HG03159 (cell line): ENCODE data around the gene MAPKBP1.

ENCODE experiments used
- ATAC-seq: cut with Tn5 transposase; IDR thresholded peaks from one replicate; pipeline ENCODE4 v1.9.1; 2021; ENCODE audit warnings: mild to moderate bottlenecking, moderate library complexity; ENCODE audit not compliant: unreplicated experiment

MAPKBP1 gene

DNA sequence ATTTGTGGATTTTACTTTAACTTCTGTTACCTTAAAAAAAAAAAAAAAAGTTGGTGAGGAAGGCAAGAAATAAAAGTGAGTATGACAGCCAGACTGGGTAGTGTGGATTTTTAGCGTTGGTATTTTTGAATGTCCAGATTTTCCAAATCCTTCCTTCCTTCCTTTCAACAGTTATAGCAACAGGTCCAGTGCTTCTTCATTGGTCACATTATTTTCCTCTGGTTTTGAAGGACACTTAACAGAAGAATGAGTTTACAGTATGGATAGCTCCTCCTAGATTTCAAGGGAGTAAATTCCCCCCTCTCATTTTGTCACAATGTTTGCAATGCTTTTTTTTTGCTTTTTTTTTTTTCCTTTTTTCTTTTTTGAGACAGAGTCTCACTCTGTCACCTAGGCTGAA, 6.4 kb downstream of the MAPKBP1 start:
- no peak for ATAC-seq

DNA sequence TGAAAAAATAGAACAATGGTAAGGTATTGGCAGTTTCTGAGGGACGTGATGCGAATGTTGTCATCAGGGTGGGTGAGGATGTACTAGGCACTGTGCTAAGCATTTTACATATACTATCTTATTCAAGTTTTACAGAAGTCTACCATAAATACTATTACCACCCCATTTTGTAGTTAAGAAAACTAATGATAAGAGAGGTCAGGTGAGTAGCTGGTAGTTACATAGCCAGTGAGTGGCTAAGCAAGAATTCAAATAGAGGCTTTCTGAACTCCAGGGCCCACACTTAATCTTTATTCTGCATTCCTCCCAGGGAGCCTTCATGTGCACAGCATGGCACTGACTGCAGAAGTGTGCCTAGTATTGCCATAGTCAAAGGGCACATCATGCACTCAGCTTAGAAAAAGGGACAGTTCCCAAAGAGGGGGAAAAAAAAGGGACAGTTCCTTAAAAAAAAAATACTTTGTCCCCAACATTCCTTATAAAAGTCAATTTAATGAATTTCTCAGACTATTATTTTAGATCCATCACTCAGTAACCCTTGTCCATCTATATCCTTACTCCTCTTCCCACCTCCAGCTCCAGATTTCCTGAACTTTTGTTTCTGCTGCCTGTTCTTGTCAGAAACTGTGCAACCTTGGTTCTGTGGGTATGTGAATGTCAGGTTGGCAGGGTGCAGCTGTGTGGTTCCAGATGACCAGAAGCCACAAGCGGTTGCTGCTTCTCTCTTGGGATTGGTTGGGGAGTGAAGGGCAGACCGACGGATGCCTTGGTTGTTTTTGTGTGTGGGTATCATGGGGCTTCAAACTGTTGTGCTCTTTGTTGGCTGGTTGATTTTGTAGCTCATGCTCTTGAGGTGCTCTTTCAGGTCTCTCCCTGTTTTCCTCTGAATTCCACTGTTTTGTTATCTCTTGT, 8.3 kb downstream of the MAPKBP1 start:
- ATAC-seq, result no peak

DNA sequence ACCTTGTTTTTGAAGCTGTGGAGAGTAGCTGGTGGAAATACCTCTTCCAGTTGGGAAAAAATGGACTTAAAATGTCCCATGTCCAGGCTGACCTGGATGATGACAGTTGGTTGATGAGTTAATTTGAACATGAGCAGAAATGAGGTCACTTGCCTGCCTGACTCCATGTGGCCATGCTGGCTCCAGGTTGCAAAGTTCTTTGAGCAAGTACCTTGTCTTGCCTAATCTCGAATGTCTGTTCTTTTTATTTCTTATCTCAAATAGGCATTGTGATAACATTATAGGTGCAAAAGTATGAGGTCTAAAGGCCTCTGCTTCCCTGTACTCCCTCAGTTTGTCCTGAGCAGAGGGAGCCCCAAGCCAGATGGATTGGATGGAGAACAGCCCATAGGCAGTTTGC, 9.0 kb downstream of the MAPKBP1 start:
- ATAC-seq, result no peak

DNA sequence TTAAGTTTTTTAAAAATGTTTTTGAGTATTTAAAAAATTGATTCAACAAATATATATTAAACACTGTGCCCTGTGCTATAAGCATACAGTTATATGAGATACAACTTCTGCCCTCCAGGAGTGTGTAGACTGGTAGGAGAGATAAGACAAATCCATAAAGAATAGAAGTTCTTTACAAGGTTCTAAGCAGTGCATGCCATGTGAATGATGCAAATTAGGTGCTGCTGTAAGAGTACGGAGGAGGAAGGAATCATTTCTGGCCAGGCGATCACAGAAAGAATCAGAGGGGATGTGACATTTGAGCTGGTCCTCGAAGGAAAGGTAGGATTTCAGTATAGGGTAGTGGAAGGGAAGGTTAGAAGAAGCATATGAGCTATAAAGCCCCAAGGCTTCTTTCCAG, 14.0 kb downstream of the MAPKBP1 start:
- ATAC-seq, result no peak

DNA sequence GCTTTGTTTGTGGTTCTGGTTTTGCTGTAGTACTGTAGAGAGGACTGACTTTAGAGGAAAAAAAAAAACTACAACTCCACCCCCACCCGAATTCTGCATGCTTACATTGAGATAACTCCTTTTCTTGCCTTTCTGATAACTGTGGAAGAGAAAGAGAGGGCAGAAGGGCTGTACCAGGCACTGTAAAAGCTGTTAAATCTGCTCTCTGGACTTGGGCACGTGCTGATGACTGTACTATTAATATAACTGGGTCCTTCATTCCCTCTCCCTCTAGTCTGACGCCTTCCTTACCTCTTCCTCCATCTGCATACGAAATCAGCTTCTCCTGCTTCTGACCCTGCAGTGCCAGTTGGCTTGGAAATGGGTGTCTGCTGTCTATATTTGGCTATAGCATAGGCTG, 15.0 kb downstream of the MAPKBP1 start:
- no peak for ATAC-seq

DNA sequence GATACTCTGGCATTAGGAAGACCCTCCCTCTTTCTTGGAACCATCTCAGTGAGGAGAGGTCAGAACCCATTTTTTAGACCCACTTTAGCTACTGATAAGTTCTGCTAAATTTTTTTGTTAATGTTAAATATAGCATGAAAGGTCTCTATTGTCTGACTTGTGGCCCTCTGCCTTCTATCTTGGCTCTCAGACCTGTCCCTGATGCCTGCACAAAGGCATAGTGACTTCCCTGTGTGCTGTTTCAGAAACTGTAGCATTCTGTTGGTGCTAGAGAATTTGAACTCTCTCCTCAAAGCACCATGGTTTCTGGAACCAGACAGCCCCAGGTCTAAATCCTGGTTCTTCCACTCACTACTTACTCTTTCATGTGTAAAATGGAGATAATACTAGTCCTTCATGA, 15.4 kb downstream of the MAPKBP1 start:
- ATAC-seq, result no peak

DNA sequence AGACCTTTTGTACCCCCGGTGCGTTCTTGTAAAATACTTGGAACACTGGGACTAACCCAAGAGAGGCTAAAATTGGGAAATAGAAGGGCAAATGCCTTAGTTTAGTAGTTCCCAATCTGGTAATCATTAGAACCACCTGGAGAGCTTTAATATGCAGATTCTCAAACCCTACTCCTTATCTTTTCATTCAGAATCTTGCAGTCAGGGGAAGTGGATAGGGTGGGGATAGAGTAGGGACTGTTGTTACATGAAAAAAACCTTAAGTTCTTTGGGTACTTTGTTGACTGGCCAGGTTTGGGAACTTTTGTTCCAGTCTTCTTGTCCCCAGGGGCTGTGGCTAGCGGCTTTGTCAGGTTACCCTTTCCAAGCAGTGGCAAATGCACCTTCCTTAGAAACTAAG, 15.9 kb downstream of the MAPKBP1 start:
- ATAC-seq, result no peak

DNA sequence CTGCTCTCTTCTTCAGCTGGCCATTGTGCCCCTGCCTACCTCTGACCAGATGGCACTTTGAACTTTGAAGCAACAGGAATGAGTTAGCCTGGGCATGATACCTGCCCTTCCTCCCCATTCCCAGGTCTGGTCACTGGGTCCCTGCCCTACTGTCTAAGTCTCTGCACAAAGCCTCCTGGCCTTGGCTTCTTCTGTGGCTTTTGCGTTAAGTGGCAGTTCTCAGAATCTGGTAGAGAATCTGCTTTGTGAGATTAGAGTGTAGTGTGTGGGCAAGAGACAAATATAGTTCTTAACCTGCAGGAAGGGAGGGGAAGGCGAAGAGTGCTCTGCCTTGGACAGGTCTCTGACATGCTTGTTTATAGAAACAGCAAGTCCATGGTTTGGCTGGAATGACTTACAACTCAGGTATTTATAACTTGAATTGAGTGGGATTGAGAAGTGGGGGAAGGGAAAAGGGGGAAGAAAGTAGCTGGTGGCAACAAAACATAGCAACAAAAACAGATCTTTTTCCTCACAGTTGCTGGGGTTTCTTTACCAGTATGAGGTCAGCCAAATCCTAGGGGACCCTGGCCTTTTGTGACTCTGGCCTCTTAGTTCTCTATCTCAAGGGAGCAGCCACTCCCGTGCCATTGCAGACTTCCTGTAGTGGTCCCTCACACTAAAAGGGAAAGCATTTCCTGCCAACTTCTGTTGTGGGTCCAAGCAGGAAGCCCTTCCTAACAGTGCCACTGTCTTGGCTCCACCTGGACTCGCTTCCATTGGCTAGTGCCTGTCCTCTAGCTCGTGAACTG, 16.7 kb downstream of the MAPKBP1 start:
- ATAC-seq, result no peak

DNA sequence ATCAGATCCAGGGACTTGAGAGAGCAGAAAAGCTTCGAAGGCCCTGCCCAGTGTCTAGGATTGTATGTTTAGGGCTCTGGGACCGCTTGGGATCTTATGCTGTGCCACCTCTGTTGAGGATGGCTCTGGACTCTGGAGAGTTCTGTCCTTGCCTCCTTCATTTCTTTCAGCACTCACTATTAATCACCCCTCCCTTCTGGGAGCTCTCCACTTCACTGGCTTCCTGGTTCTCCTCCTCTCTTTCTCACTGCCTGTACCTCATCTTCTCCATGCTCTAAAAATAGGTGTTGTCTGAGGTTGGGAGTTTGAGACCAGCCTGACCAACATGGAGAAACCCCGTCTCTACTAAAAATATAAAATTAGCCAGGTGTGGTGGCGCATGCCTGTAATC, 17.3 kb downstream of the MAPKBP1 start:
- no peak for ATAC-seq

DNA sequence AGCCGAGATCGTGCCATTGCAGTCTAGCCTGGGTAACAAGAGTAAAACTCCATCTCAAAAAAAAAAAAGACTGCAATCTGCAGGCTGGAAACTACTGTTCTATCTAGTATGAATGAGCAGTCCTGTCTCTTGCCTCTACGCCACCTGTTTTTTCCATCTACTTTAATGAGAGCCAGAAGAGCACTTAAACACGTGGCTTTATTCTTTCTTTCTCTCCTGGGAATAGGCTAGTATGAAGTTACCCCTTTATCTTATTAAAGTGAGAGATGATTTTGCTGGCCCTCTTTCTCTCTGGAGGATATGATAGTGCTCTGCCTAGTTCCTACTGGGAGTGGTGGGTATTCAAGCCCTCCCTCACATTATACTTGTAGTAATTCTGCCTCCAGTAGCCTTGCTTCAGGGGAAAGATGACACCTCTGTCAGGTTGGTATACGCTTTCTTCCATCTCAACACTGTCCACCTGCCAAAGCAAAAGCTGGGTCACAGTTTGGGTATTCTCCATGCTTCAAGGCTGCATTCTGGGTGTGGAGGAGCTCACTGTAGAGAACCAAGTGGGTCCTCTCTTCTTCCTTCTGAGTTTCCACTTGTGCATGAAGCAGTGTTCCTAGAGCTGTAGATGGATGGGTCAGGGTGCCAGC, 17.8 kb downstream of the MAPKBP1 start:
- no peak for ATAC-seq

DNA sequence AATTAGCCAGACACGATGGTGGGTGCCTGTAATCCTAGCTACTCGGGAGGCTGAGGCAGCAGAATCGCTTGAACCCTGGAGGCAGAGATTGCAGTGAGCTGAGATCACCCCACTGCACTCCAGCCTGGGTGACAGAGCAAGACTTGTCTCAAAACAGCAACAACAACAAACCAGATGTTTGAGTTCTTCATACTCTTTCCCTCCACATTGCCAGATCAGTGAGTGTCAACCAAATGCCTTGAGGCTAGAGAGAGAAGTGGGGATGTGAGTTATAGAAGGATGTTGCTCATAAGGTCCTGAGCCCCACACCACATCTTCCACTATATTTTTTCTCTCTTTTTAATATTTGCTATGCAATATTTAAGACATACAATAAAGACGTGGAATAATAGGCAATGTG, 19.8 kb downstream of the MAPKBP1 start:
- ATAC-seq, result no peak

DNA sequence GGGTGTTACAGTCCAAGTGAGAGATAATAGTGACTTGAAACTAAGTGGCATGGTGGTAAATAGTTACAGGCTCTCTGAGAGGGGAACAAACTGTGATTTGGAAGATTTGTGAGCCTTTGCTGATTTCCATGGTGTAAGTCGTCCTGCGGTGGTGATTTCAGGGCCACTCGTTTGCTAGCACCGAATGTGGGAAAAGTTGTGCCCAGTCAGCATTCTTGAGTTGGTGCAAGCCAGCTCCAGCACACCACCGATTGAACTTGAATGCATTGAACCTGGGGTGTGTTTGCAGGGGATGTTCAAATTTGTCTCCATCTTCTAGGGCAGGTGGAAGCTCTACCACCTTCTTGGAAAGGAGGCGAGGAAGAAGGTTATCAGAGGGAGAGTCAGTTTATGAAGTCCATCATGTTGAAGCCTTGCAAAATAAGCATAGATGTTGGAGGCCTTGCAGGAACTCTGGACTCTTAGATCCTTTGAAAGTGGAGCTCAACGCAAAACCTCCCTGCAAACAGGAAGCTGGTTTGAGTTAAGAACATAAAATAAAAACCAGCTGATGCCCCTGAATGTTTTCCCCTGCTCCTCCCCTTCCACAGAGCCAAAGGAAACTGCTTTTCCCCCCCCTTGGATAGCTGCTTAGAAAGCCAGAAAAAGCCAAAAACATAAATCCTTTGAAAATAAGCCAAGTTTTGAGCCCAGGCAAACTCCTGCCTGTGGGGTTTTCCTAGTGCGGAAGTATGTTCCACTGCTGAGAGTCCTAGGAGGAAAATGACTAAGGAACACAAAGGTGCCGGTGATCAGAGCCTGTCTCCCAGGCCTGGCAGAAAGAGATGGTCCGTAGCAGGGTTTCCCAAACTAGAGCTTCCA, 21.9 kb downstream of the MAPKBP1 start:
- no peak for ATAC-seq

DNA sequence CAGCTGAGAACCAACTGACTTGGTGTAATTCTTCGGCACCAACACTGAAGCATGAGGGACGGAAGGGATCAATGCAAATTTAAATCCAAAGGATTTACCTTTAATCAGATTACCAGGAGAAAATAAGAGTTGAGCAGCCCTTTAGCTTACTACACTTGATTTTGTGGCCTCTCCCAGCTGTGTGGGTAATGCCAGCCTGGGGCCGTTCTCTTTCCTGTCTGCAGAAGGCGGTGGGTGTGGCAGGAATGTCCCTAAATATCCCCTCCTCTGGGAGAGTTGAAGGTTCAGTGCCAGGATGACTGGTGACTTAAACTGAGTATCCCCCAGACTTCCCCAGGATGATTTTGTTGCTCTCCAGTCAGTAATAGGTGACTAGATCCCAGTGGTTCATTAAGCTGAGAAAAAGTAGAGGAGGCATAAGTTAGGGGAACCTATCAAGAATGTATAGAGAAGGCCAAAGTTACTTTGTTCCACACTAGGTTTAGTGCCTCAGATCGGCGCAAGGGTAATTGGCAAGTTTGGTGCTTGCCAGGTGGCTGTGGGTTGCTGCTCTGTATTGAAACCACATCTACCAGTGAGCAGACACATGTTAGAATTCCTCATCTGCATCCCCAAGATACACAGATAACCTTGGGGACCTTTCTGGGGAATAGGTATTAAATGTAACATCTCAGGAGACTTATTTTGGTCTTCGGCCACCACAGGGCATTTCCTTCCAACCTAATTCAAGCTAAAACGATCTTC, 23.1 kb downstream of the MAPKBP1 start:
- ATAC-seq, result no peak

DNA sequence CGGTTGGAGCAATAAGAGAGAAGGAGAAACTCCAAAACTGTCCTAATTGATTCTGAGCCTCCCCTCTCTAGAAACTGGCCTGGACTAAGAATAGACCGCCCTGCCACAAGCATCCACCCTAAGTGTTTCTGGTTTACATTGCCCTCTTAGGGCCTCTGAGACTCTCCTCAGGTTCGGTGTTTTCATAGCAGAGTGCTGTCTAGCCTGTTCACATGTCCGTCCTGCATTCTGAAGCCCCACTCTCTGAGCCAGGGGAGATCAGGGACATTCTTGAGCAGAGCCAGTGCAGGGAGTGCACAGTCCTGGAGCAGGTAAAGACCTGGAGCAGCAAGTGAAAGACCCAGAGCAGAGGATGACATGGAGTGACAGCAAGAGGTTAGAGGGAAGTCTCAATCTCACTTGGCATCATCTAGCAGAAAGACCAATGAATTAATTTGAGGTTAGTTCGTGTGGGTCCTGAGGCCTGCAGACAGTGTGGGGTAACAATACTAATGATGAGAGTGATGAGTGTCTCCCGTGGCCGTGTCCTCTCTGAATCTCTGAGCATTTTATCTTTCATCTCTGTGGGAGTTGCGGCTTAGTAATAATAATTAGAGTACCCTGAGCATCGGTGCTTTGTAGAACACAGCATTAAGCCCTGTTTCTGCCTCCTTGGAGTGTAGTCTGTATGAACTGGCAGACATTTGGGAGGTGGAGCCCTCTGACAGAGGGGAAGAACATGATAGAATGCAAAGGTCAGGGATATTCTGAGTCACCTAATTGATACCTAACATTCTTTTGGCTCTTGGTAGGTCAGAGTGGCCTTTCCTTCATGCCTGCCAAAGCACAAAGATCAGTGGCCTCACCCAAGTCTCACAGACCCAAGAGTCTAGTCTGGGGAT, 24.6 kb downstream of the MAPKBP1 start:
- no peak for ATAC-seq

DNA sequence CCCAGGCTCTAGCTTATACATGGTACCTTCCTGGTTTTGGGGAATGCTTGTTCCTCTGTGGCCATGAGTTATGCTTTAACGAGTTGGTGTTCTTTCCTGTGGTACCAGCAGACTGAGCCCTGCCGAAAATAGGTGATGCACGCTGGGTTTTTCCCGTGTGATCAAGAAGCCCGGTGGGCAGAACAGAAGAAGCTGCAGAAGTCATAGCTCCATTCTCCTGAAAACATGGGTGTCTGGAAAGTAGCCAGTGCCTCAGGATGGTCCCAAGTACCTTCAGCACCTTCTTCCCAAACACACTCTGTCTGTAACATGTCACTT, 25.2 kb downstream of the MAPKBP1 start:
- no peak for ATAC-seq

DNA sequence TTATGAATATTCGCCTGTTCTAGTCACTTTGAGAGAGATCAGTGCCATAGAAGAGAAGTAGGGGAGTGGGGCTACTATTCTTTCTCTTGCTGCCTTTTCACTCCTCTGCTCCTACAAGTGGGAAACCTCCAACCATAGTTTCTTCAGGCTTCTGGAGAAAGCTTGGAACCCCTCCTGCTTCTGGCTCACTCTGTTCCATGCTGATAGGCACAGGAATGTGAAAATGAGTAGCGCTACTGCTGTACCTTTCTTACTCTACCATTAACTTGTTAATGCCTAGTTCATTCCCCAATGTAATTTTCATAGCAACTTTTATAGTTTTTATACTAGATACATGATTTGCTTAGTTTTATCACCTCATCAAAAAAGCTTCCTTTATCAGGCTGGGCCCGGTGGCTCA, 26.9 kb downstream of the MAPKBP1 start:
- ATAC-seq, result no peak

DNA sequence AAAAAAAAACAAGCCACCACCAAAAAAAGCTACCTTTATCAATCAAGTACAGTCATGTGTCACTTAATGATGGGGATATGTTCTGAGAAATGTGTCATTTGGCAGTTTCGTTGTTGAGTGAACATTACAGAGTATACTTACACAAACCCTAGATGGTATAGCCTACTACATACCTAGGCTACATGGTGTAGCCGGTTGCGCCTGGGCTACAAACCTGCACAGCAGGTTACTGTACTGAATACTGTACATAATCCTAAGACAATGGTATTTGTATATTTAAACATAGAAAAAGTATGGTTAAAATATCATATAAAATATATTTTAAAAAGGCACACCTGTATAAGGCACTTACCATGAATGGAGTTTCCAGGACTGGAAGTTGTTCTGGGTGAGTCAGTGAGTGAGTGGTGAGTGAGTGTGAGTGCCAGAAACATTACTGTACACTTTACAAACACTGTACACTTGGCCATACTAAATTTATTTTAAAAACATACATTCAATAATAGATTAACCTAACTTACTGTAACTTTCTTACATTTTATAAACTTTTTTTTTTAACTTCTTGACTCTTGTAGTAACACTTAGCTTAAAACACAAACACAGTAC, 27.7 kb downstream of the MAPKBP1 start:
- no peak for ATAC-seq

DNA sequence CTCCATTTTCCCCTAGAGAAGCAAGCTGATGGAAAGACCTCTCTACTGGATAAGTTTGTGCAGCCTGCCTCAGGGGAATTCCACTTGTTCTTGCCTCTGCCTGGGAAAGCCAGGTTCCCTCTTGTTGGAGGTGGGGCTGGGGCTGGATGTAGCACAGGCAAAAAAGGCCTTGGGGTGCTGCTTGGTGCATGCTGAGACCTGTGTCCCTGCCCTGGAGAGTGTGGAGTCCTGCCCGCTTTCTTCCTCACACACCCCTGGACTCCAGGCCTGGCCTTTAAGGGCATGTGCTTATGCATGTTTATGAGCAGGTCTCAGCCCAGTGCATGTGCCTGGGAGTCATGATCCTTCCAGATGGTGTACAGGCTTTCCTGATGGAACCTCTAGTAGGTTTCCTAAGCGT, 30.1 kb downstream of the MAPKBP1 start:
- ATAC-seq, result no peak
